OCI-LY3 (cell line): ENCODE results near the gene APOBEC3B.
"Not testable (repeated sequence)": the region's sequence is repeated elsewhere in the genome, so short reads cannot be mapped to it uniquely, and the experiment has no call there.

Experiments used
- CTCF ChIP-seq: fragments of 200-600, 300-600 bp; sonication (generic); IDR thresholded peaks from 2 replicates; pipeline ENCODE4 v1.5.1; 2014; ENCODE audit warnings: antibody characterized with exemption, low read length, low read depth
- EZH2phosphoT487 ChIP-seq: fragments of 200-600 bp; shearing (Covaris generic); IDR thresholded peaks from 2 replicates; pipeline ENCODE4 v1.6.1; 2018; ENCODE audit warnings: antibody characterized with exemption, mixed run types, low read depth

GRCh38 chr22:39008271-39008850 is 26.2 kb downstream of the APOBEC3B start:
- not testable (repeated sequence) for TF ChIP-seq CTCF, EZH2phosphoT487
